Stimulated activated CD4-positive, alpha-beta T cell treated with anti-CD3 and anti-CD28 coated beads, Interleukin-1b, Interleukin-23, amount 100 ng/mL, for 24 hours (primary cell): ENCODE data around the gene ARSA.
"Not testable (repeated sequence)": the region's sequence is repeated elsewhere in the genome, so short reads cannot be mapped to it uniquely, and the experiment has no call there.

ENCODE experiments used
- DNase-seq, 4 experiments: peaks; one replicate each; pipeline ENCODE4 v3.0.0-alpha.2; 2020; ENCODE audit warnings: low read depth in 4 of 4, low spot score in 1 of 4

Gene ARSA

DNA sequence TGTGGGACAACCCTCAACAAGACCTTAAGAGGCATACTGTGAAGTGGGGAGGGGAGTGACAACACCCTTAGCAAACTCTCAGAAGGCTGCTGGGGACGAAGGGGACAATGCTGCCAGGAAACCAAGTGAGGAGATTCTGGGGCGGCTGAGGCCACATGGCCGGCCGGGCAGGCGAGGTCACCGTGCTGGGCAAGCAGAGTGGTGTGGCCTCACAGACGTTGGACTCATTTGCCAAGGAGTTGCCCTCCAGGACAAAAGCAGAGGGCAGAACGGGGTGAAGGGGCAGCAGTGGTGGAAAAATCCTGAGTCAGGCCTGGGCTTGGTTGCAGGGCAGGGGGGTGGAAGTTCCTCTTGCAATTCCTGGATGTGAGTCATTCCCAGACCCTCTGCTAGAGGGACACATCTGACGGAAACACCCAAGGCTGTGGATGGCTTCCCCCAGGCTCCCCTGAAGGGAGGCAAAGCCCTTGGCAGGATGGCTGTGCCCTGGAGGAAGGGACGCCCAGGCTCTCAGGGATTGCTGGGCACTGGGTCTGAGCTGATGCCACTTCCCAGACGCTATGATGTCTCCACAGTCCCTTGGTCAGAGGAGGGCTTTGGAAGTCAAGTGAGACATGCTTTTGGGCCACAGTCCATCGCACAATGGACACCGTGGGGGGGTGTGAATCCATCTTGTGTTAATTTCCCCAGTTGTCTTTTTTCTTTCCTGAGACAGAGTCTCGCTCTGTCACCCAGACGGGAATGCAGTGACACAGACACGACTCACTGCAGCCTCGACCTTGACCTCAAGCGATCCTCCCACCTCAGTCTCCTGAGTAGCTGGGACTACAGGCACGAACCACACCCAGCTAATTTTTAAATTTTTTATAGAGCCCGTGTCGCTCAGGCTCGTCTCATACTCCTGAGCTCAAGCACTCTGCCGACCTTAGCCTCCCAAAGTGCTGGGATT is 28.4 kb upstream of the ARSA start:
- DNase-seq: no peak

DNA sequence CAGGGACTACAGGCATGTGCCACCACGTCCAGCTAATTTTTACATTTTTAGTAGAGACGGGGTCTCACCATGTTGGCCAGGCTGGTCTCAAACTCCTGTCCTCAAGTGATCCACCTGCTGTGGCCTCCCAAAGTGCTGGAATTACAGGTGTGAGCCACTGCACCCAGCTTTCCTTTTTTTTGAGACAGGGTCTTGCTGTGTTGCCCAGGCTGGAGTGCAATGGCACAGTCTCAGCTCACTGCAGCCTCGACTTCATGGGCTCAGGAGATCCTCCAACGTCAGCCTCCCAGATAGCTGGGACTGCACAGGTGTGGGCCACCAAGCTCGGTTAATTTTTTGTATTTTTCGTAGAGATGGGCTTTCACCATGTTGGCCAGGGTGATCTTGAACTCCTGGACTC is 26.7 kb upstream of the ARSA start:
- DNase-seq: not testable (repeated sequence)

DNA sequence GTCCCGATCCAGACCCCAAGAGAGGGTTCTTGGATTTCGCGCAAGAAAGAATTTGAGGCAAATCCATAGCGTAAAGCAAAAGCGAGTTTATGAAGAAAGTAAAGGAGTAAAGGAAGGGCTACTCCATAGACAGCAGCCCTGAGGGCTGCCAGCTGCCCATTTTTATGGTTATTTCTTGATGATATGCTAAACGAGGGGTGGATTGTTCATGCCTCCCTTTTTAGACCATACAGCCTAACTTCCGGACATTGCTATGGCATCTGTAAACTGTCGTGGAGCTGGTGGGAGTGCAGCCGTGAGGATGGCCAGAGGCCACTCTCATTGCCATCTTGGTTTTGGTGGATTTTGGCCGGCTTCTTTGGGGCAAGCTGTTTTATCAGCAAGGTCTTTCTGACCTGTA is 25.3 kb upstream of the ARSA start:
- no peak for DNase-seq

DNA sequence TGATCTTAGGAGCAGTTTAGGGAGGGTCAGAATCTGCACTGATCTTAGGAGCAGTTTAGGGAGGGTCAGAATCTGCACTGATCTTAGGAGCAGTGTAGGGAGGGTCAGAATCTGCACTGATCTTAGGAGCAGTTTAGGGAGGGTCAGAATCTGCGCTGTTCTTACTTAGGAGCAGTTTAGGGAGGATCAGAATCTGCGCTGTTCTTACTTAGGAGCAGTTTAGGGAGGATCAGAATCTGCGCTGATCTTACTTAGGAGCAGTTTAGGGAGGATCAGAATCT is 15.8 kb upstream of the ARSA start:
- DNase-seq: not testable (repeated sequence)

DNA sequence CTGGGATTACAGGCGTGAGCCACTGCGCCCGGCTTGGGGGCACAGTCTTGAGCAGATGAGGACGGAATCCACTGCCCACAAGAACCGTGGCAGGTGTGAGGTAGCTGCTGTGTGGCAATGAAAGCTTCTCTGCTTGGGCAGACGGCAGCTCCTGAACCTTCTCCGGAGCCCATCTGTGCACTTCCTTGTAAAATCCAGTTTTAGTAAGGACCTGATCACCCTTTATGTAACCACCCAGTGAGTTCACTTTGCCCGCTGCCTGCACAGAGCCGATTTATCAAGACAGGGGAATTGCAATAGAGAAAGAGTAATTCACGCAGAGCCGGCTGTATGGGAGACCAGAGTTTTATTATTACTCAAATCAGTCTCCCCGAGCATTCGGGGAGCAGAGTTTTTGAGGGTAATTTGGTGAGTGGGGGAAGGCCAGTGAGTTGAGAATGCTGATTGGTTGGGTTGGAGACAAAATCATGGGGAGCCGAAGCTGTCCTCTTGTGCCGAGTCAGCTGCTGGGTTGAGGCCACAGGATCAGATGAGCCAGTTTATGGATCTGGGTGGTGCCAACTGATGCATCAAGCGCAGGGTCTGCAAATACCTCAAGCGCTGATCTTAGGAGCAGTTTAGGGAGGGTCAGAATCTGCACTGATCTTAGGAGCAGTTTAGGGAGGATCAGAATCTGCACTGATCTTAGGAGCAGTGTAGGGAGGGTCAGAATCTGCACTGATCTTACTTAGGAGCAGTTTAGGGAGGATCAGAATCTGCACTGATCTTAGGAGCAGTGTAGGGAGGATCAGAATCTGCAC is 15.3 kb upstream of the ARSA start:
- DNase-seq: not testable (repeated sequence)

DNA sequence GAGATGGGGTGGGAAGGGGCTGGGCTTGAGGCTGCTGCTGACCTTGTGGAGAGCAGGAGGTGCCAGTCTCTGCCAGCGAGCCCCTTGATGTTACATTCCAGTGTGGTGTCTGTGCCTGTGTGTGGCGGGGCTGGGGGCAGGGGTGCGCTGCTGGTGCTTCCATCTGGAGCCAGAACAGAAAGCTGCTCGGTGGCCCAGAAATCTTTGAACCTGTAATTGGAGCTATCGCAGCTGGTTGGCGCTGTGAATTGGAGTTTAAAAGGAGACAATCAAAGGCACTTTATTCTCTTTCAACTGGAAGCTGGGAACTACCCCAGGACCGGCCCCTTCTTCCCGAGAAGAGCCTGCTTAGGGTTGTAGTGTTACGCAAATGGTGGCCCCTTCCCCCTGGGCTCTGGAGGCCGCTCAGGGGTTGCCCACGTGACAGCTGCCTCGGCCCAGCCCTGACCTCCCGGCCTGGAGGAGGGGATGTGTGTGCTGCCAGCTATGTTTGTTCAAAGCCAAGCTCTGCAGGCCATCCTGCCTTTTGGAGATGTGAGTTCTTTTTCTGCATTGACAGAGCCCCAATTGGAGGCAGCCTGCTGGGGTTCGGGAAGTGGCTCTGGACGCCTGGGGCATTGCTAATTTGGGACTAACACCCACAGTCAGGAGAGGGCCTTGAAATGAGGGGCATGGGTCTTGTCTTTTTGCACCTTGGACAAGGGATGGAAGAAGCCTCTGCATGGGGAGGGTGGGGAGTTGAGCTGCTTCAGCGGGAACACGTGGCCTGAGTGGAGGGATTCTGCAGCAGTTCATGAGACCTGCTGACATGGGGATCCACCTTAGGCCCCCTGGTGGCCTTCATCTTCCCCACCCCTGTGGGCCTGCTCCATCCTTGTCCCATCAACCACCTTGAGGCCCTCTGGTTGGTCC is 14.0 kb upstream of the ARSA start:
- DNase-seq: no peak

DNA sequence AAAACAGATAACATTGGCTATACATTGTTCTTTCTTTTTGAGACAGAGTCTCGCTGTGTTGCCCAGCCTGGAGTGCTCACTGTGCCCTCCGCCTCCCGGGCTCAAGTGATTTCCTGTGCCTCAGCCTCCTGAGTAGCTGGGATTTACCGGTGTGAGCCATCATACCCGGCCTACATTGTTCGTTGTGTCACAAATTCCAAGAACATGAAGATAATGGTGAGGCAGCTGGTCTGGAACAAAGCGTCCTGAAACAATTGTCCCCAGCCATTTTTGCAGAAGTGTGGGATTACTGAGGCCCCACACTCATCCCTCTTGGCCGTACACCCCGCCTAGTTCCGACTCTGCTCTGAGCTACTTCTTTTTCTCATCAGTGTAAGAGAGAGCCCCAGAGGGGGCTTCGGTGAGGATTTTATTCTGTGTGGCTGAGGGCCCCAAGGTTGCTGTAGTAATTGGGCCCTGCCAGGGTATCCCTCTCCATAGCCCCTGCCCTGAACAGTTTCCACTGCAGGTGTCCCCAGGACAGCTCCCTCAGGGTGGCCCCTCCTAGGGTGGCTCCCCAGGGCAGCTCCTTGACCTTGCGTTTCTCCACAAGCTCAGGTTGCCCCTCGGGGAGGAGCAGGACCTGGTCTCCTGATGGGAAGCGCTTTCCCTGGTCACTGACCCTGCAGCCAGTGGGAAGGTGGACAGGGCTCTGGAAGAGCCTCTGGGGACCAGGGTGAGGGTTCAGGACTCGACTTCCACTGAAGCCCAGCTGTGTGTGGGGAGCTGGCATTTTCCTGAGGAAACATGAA is 13.1 kb upstream of the ARSA start:
- DNase-seq: no peak

DNA sequence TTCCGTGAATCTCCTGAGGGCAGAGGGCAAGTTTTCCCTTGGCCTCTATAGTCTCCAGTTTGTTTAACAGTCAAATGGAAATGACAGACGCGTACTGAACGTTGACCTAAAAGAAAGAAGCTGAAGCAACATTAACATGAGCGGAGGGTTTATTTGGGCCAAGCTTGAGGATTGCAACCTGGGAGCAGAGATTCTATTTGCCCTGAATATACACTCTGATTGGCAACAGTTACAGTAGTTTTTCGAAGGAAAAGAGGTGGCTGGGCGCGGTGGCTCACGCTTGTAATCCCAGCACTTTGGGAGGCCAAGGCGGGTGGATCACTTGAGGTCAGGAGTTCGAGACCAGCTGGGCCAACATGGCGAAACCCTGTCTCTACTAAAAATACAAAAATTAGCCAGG is 12.3 kb upstream of the ARSA start:
- DNase-seq: not testable (repeated sequence)

DNA sequence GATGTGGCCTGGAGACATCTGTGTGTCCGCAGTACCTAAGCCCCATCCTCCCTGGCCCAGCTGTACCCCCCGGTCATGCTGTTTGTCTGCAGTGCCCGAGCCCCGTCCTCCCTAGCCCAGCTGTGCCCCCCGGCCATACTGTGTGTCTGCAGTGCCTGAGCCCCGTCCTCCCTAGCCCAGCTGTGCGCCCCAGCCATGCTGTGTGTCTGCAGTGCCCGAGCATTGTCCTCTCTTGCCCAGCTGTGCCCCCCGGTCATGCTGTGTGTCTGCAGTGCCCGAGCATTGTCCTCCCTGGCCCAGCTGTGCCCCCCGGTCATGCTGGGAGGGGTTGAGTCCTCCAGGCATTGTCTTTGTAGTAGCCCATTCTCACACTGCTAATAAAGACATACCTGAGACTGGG is 7.6 kb upstream of the ARSA start:
- DNase-seq: no peak

DNA sequence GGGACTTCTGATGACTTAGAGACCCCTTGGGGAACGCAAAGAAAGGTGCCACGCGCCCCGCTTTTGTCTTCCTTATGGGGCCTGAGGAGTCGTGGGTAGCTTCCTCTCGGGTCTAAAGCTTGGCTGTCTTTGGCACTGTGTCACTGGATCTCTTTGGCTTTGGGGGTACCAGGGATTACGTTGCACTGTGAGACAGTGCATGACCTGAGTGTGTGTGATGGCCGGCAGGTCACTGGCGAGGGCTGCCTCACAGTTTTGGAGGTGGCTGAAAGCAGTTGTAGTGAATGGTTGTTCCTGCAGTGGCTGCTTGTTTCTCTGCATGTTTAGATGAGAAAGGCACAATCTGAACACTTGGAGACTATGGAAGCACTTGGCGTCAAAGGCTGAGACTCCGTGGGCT is 5.8 kb upstream of the ARSA start:
- no peak for DNase-seq

DNA sequence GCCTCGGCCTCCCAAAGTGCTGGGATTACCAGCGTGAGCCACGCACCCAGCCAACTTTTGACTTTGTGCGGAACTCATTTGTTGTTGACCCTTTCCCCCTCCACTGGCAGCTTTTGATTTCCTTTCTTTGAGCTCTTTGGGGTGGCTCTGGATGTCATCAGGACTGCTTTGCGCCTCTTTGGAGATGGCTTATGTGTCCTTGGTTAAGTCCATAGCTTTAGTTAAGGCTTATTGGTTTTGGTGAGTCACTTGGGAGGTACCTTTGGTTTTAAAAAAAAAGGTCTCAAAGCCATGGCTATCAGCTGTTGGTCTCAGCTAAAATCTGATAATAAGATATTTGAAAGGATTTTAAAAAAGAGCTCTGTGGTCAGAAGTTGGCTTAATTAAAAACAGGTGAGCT is 5.1 kb upstream of the ARSA start:
- DNase-seq: no peak

DNA sequence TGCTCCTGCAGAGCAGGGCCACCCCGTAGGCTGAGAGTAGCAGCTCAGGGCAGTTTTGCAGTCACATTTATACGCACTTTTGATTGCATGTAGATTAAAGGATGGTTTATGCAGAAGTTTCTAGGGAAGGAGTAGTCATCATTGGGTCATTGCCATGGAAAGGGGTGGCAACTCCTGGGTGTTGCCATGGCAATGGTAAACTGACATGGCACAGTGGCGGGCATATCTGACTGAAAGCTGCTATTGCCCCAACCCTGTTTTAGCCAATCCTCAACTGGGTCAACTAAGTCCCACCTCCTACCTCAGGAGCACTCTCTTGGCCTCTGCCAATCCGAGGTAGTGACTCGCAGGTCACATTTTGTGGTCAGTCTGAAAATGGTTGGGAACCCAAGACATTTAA is 2.4 kb upstream of the ARSA start:
- no peak for DNase-seq

DNA sequence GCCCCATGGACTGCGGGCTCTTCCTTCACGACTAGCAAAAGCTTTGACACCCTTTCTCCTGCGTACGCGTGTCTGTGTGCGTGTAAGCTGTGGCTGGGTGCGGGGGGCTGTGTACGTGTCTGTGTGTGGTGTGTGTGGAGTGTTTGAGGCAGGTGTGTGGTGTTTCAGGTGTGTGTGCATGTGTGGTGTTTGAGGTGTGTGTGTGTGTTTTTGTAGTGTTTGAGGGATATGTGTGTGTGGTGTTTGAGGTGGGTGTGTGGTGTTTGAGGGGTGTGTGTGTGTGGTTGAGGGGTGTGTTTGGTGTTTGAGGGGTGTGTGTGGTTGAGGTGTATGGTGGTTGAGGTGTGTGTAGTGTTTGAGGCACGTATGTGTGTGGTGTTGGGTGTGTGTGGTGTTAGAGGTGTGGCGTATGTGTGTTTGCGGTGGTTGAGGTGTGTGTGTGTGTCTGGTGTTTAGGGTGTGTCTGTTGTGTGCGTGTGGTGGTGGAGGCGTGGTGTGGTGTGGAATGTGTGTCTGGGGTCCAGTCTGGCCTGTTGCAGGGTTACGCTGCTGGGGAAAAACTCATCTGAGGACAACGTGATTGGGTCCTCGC is 687 bp upstream of the ARSA start:
- DNase-seq: no peak

DNA sequence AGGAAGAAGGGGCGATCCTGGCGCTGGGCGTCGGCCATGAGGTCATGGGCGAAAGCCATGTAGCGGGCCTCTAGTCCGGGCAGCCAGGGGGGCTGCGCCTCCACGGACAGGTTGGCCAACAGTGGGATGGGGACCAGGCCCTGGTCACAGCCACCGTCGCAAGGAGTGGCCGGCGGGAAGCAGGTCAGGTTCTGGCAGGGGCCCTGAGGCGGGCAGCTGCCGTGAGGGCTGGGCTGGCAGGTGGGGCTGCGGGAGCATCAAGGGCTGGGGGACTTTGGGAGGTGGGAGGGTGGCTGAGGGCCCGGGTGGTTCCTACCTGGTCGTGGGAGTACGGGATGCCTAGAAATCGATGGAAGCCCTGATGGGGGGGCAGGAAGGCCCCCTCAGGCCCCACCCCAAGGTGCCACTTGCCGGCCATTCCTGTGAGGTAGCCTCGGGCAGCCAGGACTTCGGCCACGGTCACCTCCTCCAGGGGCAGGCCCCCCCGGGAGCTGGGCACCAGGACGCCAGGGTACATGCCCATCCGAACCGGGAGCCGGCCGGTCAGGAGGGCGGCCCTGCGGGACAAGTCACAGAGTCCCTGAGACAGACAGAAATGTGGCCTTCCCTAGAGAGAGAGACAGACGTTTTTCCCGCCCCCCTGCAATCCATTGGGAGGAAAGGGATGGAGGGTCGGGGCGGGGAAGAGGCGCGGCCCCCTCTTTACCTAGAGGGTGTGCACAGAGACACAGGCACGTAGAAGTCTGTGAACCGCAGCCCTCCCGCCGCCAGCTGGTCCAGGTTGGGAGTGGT is 906 bp downstream of the ARSA start:
- DNase-seq: no peak

DNA sequence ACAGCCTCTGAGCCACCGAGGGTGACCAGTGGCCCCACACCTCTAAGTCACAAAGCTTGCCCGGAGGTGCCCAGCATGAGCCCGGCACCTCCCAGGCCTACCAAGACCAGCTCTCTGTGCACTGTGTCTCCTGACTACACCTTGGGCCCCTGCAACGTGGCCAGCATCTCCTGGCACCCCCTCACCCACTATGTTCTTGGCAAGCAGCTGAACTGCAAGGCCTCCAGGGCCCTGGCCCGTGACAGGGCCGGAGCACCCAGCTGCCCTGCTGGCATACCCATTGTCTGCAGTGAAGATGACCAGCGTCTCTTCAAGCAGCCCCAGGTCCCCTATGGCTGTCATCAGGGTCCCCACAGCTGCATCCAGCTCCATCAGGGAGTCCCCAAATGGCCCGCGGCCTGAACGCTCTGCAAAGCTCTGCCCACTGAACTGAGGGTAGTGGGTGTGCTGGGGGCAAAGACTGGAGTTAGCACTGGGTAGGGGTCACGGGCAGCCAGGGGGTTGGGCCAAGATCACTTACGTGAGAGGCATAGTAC is 1.6 kb downstream of the ARSA start:
- DNase-seq: no peak

DNA sequence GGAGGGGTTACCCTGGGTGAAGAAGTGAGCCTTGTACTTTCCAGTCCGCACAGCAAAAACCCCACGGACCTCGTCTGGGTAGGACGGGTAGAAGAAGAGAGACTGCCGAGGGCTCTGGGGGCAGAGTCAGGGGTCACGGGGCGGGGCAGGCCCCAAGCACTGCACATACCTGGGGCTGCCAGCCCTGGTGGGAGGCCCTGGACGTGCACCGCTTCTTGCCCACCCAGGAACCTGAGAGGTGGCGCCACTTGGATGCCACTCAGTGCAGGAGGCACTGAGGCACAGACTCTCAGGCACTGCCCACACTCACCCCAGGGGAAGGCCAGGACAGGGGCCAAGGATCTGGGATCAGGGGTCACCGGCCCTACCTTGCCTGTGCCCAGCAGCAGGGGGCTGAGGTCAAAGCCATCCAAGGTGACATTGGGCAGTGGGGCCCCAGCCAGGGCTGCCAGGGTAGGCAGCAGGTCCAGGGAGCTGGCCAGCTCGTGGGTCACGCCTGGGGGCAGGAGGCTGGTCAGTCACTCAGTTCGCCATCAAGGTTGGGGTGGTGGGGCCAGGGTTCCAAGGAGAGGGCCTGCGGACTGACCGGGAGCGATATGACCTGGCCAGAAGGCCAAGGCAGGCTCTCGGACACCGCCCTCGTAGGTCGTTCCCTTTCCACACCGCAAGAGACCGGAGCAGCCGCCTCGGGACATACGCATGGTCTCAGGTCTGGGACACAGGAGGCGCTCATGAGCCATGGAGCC is 2.2 kb downstream of the ARSA start:
- DNase-seq: no peak

DNA sequence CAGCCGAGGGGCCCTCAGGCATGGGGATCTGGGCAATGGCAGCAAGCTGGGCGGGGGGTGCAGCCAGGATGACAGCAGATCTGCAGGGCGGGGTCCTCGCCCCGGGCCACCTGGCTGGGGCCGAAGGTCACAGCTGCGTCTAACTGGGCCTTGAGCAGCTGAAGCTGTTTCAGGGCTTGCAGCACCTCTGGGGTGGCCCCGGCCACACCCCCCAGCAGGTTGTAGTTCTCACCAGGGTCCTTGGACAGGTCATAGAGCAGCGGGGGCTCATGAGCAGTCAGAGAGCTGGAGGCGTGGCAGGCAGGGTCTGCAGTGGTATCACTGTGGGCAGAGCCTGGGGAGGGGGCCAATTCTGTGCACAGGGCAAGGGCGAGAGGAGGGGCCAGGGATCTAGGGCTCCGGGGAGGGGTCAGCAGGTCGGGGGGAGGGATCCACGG is 2.8 kb downstream of the ARSA start:
- no peak for DNase-seq

DNA sequence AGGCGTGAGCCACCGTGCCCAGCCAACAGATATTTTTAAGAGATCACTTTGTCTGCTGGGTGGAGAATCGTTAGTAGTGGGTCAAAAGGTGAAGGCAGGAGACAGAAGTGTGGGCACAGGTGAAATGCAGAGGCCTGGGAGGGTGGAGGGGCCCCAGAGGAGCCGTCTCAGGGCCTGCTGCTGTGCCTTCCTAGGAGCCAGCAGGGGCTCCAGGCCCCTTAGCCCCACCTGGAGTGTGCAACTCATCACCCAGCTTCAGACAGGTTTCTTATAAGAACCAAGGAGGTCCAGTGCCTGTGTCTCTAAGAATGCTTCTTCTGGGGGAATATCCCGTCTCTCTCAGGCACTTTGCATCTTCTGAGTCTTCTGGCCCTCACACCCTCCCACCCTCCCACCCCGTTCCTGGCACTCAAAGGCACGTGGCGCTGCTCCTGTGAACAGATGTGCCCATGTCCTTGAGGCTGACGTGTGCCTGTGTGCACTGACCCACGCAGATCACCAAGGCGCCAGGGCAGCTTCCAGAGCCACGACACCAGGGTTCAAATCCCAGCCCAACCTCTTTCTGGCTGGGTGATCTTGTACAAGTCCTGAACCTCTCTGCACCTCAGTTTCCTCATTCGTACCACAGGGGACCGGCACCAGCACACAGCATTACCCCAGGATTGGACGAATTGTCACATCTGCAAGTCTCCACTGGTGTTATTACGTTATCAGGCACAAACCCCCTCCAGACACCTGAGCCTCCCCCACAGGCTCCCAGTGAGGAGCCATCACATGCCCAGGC is 3.4 kb downstream of the ARSA start:
- DNase-seq: no peak
